Kidney (tissue), 14 donors: ENCODE measurements around the gene SGCG. TPM values are rescaled to one million over a fixed set of nuclear protein-coding genes. Genes with fewer than 3 reads are reported as not detected.

Experiments
- DNase-seq, 5 donors: peaks; one replicate each; pipeline ENCODE4 v3.0.0-alpha.2; 2013 to 2020
- FAIRE-seq: peaks from 2 replicates; lab custom pipeline; 2012; peaks lifted over from hg19 to GRCh38; lab: Jason Lieb, UNC
- H3K27ac ChIP-seq, 2 donors: one replicate each; pipeline ENCODE4 v1.7.0; 2013; ENCODE audit warnings: low read depth in 2 of 2, low read length in 2 of 2, inconsistent platforms in 1 of 2
- H3K27me3 ChIP-seq: one replicate; pipeline ENCODE4 v1.7.1; 2013; ENCODE audit warnings: low read length, inconsistent platforms; ENCODE audit not compliant: control insufficient read depth, insufficient read depth
- H3K36me3 ChIP-seq, 3 donors: one replicate each; pipeline versions ENCODE4 v1.7.0 to v1.7.1; 2013; ENCODE audit warnings: low read length in 3 of 3, control low read depth in 1 of 3, inconsistent platforms in 1 of 3; ENCODE audit not compliant: insufficient read depth in 3 of 3, control insufficient read depth in 2 of 3
- H3K4me1 ChIP-seq, 3 donors: one replicate each; pipeline versions ENCODE4 v1.7.0 to v1.7.1; 2013; ENCODE audit warnings: low read length in 3 of 3, inconsistent platforms in 1 of 3, low read depth in 1 of 3; ENCODE audit not compliant: control insufficient read depth in 2 of 3, insufficient read depth in 2 of 3
- H3K4me3 ChIP-seq, 3 donors: one replicate each; pipeline versions ENCODE4 v1.7.0 to v1.8.1; 2013; ENCODE audit warnings: low read length in 3 of 3, control low read depth in 1 of 3, inconsistent platforms in 1 of 3
- H3K9ac ChIP-seq, 3 donors: one replicate each; pipeline versions ENCODE4 v1.7.0 to v1.7.1; 2013; ENCODE audit warnings: low read length in 3 of 3, control low read depth in 1 of 3, inconsistent platforms in 1 of 3
- H3K9me3 ChIP-seq, 3 donors: one replicate each; pipeline versions ENCODE4 v1.7.0 to v1.7.1; 2013; ENCODE audit warnings: low read length in 3 of 3, control low read depth in 1 of 3, inconsistent platforms in 1 of 3; ENCODE audit not compliant: control insufficient read depth in 2 of 3, insufficient read depth in 1 of 3
- intact Hi-C: fragments of 100-400 bp; cut with DNase I; formaldehyde crosslinking; loops from one replicate; pipeline ENCODE4 v1.11.1; 2022
- polyA plus RNA-seq: library from polyadenylated mRNA; stranded (reverse); fragments of 350-450 nt; fragmentation: Illumina TruSeq; extraction: RNeasy Lipid Tissue Mini Kit (QIAGEN cat#74804); gene quantifications from one replicate; pipeline ENCODE4 v1.2.3, GENCODE V29; 2014; ENCODE audit warnings: low read depth, low replicate concordance; ENCODE audit not compliant: insufficient read depth
- total RNA-seq: library from RNA; stranded (reverse); fragmentation: NEBNext Ultra II Directional; extraction: Animal tissue kit (Norgen Biotek cat#: 25700); gene quantifications from one replicate; pipeline ENCODE4 v1.2.1, GENCODE V29; 2021
- TF ChIP-seq, protein P1 (sequence below): IDR thresholded peaks from 3 replicates; pipeline ENCODE4 v1.5.1; 2012; ENCODE audit warnings: mild to moderate bottlenecking, moderate library complexity, borderline replicate concordance; ENCODE audit not compliant: insufficient read depth; ENCODE audit errors: extremely low read depth
- donor health status: control.
- donor health status: control.
- donor health status: control.
- donor health status: control.
- donor health status: control.
- donor health status: DM: yes; HTN: yes; CAD: no.
- donor health status: Normal renal cell carcinoma (clear cell type).

The SGCG gene
- total and polyA plus RNA-seq, 2 donors from 2014 or later = 0.50 TPM; not detected in 1

- intact Hi-C loops = no loop called here
- TF ChIP-seq, protein P1, sequence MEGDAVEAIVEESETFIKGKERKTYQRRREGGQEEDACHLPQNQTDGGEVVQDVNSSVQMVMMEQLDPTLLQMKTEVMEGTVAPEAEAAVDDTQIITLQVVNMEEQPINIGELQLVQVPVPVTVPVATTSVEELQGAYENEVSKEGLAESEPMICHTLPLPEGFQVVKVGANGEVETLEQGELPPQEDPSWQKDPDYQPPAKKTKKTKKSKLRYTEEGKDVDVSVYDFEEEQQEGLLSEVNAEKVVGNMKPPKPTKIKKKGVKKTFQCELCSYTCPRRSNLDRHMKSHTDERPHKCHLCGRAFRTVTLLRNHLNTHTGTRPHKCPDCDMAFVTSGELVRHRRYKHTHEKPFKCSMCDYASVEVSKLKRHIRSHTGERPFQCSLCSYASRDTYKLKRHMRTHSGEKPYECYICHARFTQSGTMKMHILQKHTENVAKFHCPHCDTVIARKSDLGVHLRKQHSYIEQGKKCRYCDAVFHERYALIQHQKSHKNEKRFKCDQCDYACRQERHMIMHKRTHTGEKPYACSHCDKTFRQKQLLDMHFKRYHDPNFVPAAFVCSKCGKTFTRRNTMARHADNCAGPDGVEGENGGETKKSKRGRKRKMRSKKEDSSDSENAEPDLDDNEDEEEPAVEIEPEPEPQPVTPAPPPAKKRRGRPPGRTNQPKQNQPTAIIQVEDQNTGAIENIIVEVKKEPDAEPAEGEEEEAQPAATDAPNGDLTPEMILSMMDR = no peak
- no peak overlapping the region for H3K4me3 ChIP-seq
- no peaks in the 10 kb centered on the region for H3K4me1 ChIP-seq
- FAIRE-seq = no peak
- H3K27me3 ChIP-seq = no peaks in the 10 kb centered on the region
- DNase-seq = no peak
- H3K9me3 ChIP-seq = no peaks in the 10 kb centered on the region
- no peak overlapping the region for H3K9ac ChIP-seq
- H3K27ac ChIP-seq = no peak overlapping the region
- no peaks in the 10 kb centered on the region for H3K36me3 ChIP-seq
These were observed 176.6 kb downstream of the SGCG start for GRCh38 chr13:23357349-23357748.

GRCh38 chr13:23359882-23360281 is 179.1 kb downstream of the SGCG start:
- no peak overlapping the region for H3K9ac ChIP-seq
- H3K4me3 ChIP-seq = no peak overlapping the region
- FAIRE-seq = no peak
- no peak overlapping the region for H3K27ac ChIP-seq
- no peaks in the 10 kb centered on the region for H3K4me1 ChIP-seq
- no peaks in the 10 kb centered on the region for H3K27me3 ChIP-seq
- no peaks in the 10 kb centered on the region for H3K36me3 ChIP-seq
- TF ChIP-seq, protein P1 = no peak
- no peaks in the 10 kb centered on the region for H3K9me3 ChIP-seq
- intact Hi-C loops = no loop called here
- no peak for DNase-seq

GRCh38 chr13:23365652-23366051 is 184.9 kb downstream of the SGCG start:
- intact Hi-C loops = no loop called here
- H3K27me3 ChIP-seq = no peaks in the 10 kb centered on the region
- H3K36me3 ChIP-seq = peaks cover 0 to 5% (median 2%) of the 10 kb centered on the region in 3 donors
- no peaks in the 10 kb centered on the region for H3K4me1 ChIP-seq
- TF ChIP-seq, protein P1 = no peak
- FAIRE-seq (no peak), DNase-seq (no peak)
- no peaks in the 10 kb centered on the region for H3K9me3 ChIP-seq
- no peak overlapping the region for H3K9ac ChIP-seq
- no peak overlapping the region for H3K27ac ChIP-seq
- no peak overlapping the region for H3K4me3 ChIP-seq

DNA sequence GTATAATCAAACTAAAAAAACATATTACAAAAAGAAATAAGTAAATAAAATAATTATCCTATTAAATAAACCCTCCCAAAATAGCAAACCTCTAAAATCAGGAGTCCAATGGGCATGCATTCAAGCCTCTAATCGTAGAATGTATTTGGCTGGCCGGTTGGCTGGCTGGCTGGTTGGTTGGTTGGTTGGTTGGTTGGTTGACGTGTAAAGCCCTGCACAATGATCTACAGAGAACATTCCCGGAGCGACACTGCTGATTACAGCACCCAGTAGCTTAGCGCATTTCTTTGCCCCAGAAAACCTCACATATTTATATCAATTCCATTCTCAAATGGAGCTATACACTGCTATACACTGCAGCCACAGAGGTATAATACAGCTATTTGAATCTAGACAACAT is 187.1 kb downstream of the SGCG start:
- no peaks in the 10 kb centered on the region for H3K27me3 ChIP-seq
- DNase-seq (no peak), FAIRE-seq (no peak)
- H3K9ac ChIP-seq = no peak overlapping the region
- no peak overlapping the region for H3K4me3 ChIP-seq
- no peaks in the 10 kb centered on the region for H3K9me3 ChIP-seq
- intact Hi-C loops = no loop called here
- peaks cover 0 to 5% (median 2%) of the 10 kb centered on the region in 3 donors for H3K36me3 ChIP-seq
- H3K27ac ChIP-seq = no peak overlapping the region
- H3K4me1 ChIP-seq = no peaks in the 10 kb centered on the region
- TF ChIP-seq, protein P1 = no peak
